22Rv1 (cell line): ENCODE measurements around the gene ABRAXAS1.

Experiments
- ZFX ChIP-seq: fragments of 450-650 bp; IDR thresholded peaks from 2 replicates; pipeline ENCODE4 v1.6.1; 2017; ENCODE audit warnings: antibody characterized with exemption, borderline replicate concordance
- TF ChIP-seq, protein P1 (sequence below): fragments of 450-650 bp; IDR thresholded peaks from 2 replicates; pipeline ENCODE4 v1.5.1; 2017; ENCODE audit warnings: mild to moderate bottlenecking

DNA sequence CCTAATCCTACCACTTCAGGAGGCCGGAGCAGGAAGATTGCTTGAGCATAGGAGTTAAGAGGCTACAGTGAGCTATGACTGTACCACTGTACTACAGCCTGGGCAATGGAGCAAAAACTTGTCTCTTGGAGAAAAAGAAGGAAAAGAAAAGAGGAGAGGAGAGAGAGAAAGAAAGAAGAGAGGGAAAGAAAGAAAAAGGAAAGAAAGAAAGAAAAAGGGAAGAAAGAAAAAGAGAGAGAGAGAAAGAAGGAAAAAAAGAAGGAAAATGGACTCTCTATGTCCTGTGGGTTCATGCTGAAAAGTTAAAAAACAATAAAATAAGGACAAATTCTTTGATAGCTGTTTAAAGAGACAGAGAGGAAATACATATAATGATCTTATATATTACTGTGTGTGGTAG lies 13.3 kb upstream of the ABRAXAS1 start:
- TF ChIP-seq, protein P1, sequence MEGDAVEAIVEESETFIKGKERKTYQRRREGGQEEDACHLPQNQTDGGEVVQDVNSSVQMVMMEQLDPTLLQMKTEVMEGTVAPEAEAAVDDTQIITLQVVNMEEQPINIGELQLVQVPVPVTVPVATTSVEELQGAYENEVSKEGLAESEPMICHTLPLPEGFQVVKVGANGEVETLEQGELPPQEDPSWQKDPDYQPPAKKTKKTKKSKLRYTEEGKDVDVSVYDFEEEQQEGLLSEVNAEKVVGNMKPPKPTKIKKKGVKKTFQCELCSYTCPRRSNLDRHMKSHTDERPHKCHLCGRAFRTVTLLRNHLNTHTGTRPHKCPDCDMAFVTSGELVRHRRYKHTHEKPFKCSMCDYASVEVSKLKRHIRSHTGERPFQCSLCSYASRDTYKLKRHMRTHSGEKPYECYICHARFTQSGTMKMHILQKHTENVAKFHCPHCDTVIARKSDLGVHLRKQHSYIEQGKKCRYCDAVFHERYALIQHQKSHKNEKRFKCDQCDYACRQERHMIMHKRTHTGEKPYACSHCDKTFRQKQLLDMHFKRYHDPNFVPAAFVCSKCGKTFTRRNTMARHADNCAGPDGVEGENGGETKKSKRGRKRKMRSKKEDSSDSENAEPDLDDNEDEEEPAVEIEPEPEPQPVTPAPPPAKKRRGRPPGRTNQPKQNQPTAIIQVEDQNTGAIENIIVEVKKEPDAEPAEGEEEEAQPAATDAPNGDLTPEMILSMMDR = no peak
- TF ChIP-seq ZFX = no peak
